HFFc6 (cell line): ENCODE results near the gene SPRN. TPM values are rescaled to one million over a fixed set of nuclear protein-coding genes. Genes with fewer than 3 reads are reported as not detected.
"Not testable (repeated sequence)": the region's sequence is repeated elsewhere in the genome, so short reads cannot be mapped to it uniquely, and the experiment has no call there.

ENCODE experiments used
- DNase-seq: peaks from one replicate; pipeline ENCODE4 v3.0.0-alpha.2; 2018
- H3K27ac Mint-ChIP-seq: 2 replicates; pipeline ENCODE4 v1.8.0; 2020; ENCODE audit warnings: mild to moderate bottlenecking, mixed read lengths
- H3K27me3 Mint-ChIP-seq: 2 replicates; pipeline ENCODE4 v1.8.0; 2021; ENCODE audit warnings: mild to moderate bottlenecking, moderate library complexity, mixed read lengths; ENCODE audit not compliant: insufficient read depth
- H3K36me3 Mint-ChIP-seq: 2 replicates; pipeline ENCODE4 v1.8.0; 2021; ENCODE audit warnings: low read depth, mixed read lengths
- H3K4me1 Mint-ChIP-seq: 2 replicates; pipeline ENCODE4 v1.8.0; 2020; ENCODE audit warnings: low read depth, mixed read lengths
- H3K4me3 Mint-ChIP-seq: 2 replicates; pipeline ENCODE4 v1.8.0; 2020; ENCODE audit warnings: mild to moderate bottlenecking, moderate library complexity, mixed read lengths
- H3K9me3 Mint-ChIP-seq: 2 replicates; pipeline ENCODE4 v1.8.0; 2020; ENCODE audit warnings: mild to moderate bottlenecking, mixed read lengths
- total RNA-seq, 6 experiments: library from RNA; stranded (reverse); fragmentation: NEBNext Ultra II Directional; extraction: Animal tissue kit (Norgen Biotek cat#: 25700); gene quantifications; 2 replicates in 1 of 6; 3 replicates in 5 of 6; pipeline ENCODE4 v1.2.3, GENCODE V29; 2021
- TF ChIP-seq, protein P1 (sequence below): fragments of 200-600 bp; sonication (generic); IDR thresholded peaks from 2 replicates; pipeline ENCODE4 v1.5.0; 2021; ENCODE audit warnings: antibody characterized with exemption, mild to moderate bottlenecking

SPRN gene
- total RNA-seq, 6 experiments from 2014 or later, result 0.31 to 2.9 (median 0.40) TPM

DNA sequence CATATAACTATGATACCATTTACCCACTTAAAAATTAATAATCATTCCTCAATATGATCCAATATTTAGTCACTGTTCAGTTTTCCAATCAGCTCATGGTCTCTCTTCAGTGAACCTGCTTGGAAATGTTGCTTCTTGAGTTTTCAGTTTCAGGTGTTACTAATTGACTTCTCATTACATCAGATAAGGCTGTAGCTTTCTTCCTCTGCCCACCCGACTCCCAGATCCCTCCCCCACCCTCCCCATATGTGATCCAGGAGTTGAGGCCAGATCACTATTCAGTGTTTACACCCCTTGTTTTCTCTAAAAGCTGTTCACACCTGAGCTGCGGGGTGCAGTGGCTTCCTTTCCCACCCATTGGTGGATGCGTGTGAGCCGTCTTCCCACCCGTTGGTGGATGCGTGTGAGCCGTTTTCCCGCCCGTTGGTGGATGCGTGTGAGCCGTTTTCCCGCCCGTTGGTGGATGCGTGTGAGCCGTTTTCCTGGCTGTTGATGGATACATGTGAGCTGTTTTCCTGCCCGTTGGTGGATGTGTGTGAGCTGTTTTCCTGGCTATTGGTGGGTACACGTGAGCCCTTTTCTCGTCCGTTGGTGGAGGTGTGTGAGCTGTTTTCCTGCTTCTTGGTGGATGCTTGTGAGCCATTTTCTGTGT, 33.7 kb downstream of the SPRN start:
- DNase-seq, result no peak
- H3K27me3 Mint-ChIP-seq, result no peaks in the 10 kb centered on the region
- TF ChIP-seq, protein P1, sequence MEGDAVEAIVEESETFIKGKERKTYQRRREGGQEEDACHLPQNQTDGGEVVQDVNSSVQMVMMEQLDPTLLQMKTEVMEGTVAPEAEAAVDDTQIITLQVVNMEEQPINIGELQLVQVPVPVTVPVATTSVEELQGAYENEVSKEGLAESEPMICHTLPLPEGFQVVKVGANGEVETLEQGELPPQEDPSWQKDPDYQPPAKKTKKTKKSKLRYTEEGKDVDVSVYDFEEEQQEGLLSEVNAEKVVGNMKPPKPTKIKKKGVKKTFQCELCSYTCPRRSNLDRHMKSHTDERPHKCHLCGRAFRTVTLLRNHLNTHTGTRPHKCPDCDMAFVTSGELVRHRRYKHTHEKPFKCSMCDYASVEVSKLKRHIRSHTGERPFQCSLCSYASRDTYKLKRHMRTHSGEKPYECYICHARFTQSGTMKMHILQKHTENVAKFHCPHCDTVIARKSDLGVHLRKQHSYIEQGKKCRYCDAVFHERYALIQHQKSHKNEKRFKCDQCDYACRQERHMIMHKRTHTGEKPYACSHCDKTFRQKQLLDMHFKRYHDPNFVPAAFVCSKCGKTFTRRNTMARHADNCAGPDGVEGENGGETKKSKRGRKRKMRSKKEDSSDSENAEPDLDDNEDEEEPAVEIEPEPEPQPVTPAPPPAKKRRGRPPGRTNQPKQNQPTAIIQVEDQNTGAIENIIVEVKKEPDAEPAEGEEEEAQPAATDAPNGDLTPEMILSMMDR, result no peak
- H3K4me3 Mint-ChIP-seq, result no peak overlapping the region
- no peak overlapping the region for H3K27ac Mint-ChIP-seq
- H3K9me3 Mint-ChIP-seq, result no peaks in the 10 kb centered on the region
- H3K4me1 Mint-ChIP-seq, result peaks cover 15% of the 10 kb centered on the region
- peaks cover 9% of the 10 kb centered on the region for H3K36me3 Mint-ChIP-seq

DNA sequence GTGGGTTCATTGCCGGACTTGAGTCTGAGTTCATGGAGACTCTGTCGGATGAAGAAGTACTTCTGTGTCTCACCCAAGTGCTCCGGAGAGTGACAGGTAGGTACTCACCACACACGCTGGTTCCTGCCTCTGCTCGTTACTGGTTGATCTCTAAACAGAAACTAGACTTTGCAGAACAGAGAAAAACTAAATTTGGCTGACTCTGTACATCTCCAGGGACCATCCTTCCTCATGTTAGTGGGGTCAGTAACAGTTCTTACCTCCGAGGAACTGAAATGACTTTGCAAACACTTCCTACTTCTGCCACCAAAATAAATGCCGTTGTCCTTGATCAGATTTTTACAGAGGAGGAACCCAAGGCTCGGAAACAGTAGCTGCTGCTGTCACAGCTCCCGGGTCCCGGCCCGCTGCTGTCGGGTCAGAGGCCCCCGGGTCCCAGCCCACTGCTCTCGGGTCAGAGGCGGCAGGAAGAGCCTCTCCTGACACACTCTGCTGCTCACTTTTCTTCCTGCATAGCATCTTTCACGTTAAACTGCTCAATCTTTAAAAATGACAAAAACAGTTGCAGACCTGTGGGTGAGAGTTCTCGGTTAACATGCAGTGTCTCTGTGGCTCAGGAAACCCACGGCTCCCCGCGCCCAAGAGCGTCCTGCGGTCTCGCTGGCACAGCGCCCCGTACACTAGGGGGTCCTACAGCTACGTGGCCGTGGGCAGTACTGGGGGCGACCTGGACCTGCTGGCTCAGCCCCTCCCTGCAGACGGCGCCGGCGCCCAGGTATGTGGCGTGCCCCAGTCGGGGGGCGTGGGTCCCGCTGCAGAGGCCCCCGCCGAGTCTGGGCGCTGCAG, 35.2 kb downstream of the SPRN start:
- no peaks in the 10 kb centered on the region for H3K27me3 Mint-ChIP-seq
- H3K4me3 Mint-ChIP-seq, result no peak overlapping the region
- H3K27ac Mint-ChIP-seq, result no peak overlapping the region
- TF ChIP-seq, protein P1, result no peak
- peaks cover 10% of the 10 kb centered on the region; the same call in 1 of the 2 replicates for H3K4me1 Mint-ChIP-seq
- DNase-seq, result no peak
- H3K9me3 Mint-ChIP-seq, result no peaks in the 10 kb centered on the region
- no peaks in the 10 kb centered on the region; the same call in none of the 2 replicates for H3K36me3 Mint-ChIP-seq

DNA sequence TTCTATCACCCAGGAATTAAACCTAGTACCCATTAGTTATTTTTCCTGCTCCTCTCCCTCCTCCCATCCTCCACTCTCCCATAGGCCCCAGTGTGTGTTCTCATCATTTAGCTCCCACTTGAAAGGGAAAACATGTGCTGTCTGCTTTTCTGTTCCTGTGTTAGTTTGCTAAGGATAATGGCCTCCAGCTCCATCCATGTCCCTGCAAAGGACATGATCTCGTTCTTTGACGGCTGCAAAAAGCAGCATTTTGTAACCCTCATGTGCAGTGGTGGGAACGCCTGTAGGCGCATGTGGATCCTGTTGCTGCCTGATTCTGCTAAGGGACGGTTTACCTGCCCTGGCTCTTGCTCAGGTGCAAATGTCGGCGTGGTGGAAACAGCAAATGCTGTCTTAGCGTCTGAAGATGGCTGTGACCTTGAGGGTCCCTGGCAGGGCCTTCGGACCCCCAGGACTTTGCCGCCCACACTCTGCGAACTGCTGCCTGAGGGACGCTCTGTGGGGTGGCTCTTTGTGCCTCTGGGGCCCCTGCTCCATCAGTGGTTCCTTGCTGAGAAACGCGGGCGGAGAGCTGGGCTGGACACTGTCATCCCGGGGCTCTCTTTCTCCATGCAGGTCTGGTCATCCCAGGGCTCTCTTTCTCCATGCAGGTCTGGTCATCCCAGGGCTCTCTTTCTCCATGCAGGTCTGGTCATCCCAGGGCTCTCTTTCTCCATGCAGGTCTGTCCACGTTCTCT, 36.0 kb downstream of the SPRN start:
- no peak for DNase-seq
- peaks cover 10% of the 10 kb centered on the region; the same call in 1 of the 2 replicates for H3K4me1 Mint-ChIP-seq
- H3K4me3 Mint-ChIP-seq, result no peak overlapping the region
- H3K36me3 Mint-ChIP-seq, result no peaks in the 10 kb centered on the region; the same call in none of the 2 replicates
- H3K27ac Mint-ChIP-seq, result no peak overlapping the region
- TF ChIP-seq, protein P1, result no peak
- no peaks in the 10 kb centered on the region for H3K27me3 Mint-ChIP-seq
- no peaks in the 10 kb centered on the region for H3K9me3 Mint-ChIP-seq

DNA sequence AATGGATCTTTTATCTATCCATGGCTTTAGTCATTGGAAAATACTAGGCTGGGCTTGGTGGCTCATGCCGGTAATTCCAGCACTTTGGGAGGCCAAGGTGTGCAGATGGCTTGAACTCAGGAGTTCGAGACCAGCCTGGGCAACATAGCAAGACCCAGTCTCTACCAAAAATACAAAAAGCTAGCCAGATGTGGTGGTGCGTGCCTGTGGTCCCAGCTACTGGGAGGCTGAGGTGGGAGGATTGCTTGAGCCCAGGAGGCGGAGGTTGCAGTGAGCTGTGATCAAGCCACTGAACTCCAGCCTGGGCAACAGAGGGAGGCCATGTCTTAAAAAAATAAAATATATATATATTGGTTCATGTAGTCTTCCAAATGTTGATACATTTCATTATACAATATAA, 37.5 kb downstream of the SPRN start:
- DNase-seq, H3K9me3 Mint-ChIP-seq, H3K27ac Mint-ChIP-seq, H3K27me3 Mint-ChIP-seq, H3K36me3 Mint-ChIP-seq, H3K4me3 Mint-ChIP-seq: not testable (repeated sequence)
- H3K4me1 Mint-ChIP-seq, result peaks cover 10% of the 10 kb centered on the region; the same call in 1 of the 2 replicates

- TF ChIP-seq, protein P1, result no peak
- Mint-ChIP-seq H3K9me3 (no peaks in the 10 kb centered on the region), H3K36me3 (no peaks in the 10 kb centered on the region; the same call in none of the 2 replicates), H3K4me3 (no peak overlapping the region), H3K27me3 (no peaks in the 10 kb centered on the region), H3K4me1 (peaks cover 2% of the 10 kb centered on the region; the same call in 1 of the 2 replicates), H3K27ac (no peak overlapping the region)
- no peak for DNase-seq
These were observed 39.2 kb downstream of the SPRN start for GRCh38 chr10:133385214-133385613.
